ENCODE data around the gene TRPM3. TPM values are rescaled to one million over a fixed set of nuclear protein-coding genes. Genes with fewer than 3 reads are reported as not detected.

Gene TRPM3
- polyA plus RNA-seq, 3 donors: not detected

- H3K9me3 Mint-ChIP-seq: no peaks in the 10 kb centered on the region
- Histone ChIP-seq H3K4me2 (replicated peaks; ENCODE audit: extremely low read depth, low read length, poor library complexity, severe bottlenecking) (no peak overlapping the region), H3K27ac (ENCODE audit: low read depth in 1 of 2, low read length in 2 of 2) (no peak overlapping the region), H3K27me3 (ENCODE audit: control insufficient read depth in 2 of 2, insufficient read depth in 2 of 2, low read length in 2 of 2) (no peaks in the 10 kb centered on the region), H3K79me2 (ENCODE audit: insufficient read depth, low read length) (no peaks in the 10 kb centered on the region), H3K9ac (ENCODE audit: insufficient read depth, low read length, poor library complexity, severe bottlenecking) (no peak overlapping the region), H3K36me3 (replicated peaks in 1 of 2; ENCODE audit: control insufficient read depth in 1 of 2, insufficient read depth in 2 of 2, low read length in 2 of 2) (no peaks in the 10 kb centered on the region), H3K9me3 (replicated peaks in 1 of 2; ENCODE audit: control insufficient read depth in 1 of 2, insufficient read depth in 1 of 2, low read length in 2 of 2) (no peaks in the 10 kb centered on the region), H2AFZ (ENCODE audit: insufficient read depth, low read depth, low read length, poor library complexity, severe bottlenecking) (no peak overlapping the region), H3K4me3 (replicated peaks in 1 of 3; ENCODE audit: low read depth in 2 of 3, low read length in 3 of 3) (no peak overlapping the region), H4K20me1 (ENCODE audit: insufficient read depth, low read length) (no peaks in the 10 kb centered on the region), H3K4me1 (ENCODE audit: control insufficient read depth in 1 of 2, insufficient read depth in 2 of 2, low read length in 2 of 2) (no peaks in the 10 kb centered on the region)
- intact Hi-C loops (cut with micrococcal nuclease): no loop called here
- peaks cover 1 to 2% (median 1%) of the 10 kb centered on the region in 3 donors for H3K27me3 Mint-ChIP-seq (ENCODE audit: low read depth in 3 of 3)
- H3K36me3 Mint-ChIP-seq: no peaks in the 10 kb centered on the region
- DNase-seq: no peak
- 93% methylated on average over 5 of the region's 5 CpGs for WGBS (ENCODE audit: insufficient coverage)
- TF ChIP-seq CTCF (IDR thresholded peaks at IDR 0.05): no peak
- H3K4me1 Mint-ChIP-seq: no peaks in the 10 kb centered on the region
- no peak overlapping the region for H3K4me3 Mint-ChIP-seq
- H3K27ac Mint-ChIP-seq: no peak overlapping the region
Observed at GRCh38 chr9:70677055-70677735, 444.2 kb downstream of the TRPM3 start.

GRCh38 chr9:70675868-70676370 lies 445.5 kb downstream of the TRPM3 start:
- H3K4me3 Mint-ChIP-seq: no peak overlapping the region
- no peaks in the 10 kb centered on the region for H3K79me2 ChIP-seq (ENCODE audit: insufficient read depth, low read length)
- no peaks in the 10 kb centered on the region for H3K4me1 ChIP-seq (ENCODE audit: control insufficient read depth in 1 of 2, insufficient read depth in 2 of 2, low read length in 2 of 2)
- no peaks in the 10 kb centered on the region for H3K9me3 ChIP-seq (replicated peaks in 1 of 2; ENCODE audit: control insufficient read depth in 1 of 2, insufficient read depth in 1 of 2, low read length in 2 of 2)
- intact Hi-C loops (cut with micrococcal nuclease): no loop called here
- H3K36me3 Mint-ChIP-seq: no peaks in the 10 kb centered on the region
- H3K4me3 ChIP-seq (replicated peaks in 1 of 3; ENCODE audit: low read depth in 2 of 3, low read length in 3 of 3): no peak overlapping the region
- no peaks in the 10 kb centered on the region for H4K20me1 ChIP-seq (ENCODE audit: insufficient read depth, low read length)
- H3K27me3 ChIP-seq (ENCODE audit: control insufficient read depth in 2 of 2, insufficient read depth in 2 of 2, low read length in 2 of 2): no peaks in the 10 kb centered on the region
- WGBS (ENCODE audit: insufficient coverage): no CpG with 5 or more reads among the region's 1 CpG
- H3K4me1 Mint-ChIP-seq: no peaks in the 10 kb centered on the region
- peaks cover 1 to 4% (median 1%) of the 10 kb centered on the region in 3 donors for H3K27me3 Mint-ChIP-seq (ENCODE audit: low read depth in 3 of 3)
- DNase-seq: no peak
- H3K9ac ChIP-seq (ENCODE audit: insufficient read depth, low read length, poor library complexity, severe bottlenecking): no peak overlapping the region
- no peak for TF ChIP-seq CTCF (IDR thresholded peaks at IDR 0.05)
- no peak overlapping the region for H3K27ac ChIP-seq (ENCODE audit: low read depth in 1 of 2, low read length in 2 of 2)
- H3K4me2 ChIP-seq (replicated peaks; ENCODE audit: extremely low read depth, low read length, poor library complexity, severe bottlenecking): no peak overlapping the region
- H3K9me3 Mint-ChIP-seq: no peaks in the 10 kb centered on the region
- H3K27ac Mint-ChIP-seq: no peak overlapping the region
- no peaks in the 10 kb centered on the region for H3K36me3 ChIP-seq (replicated peaks in 1 of 2; ENCODE audit: control insufficient read depth in 1 of 2, insufficient read depth in 2 of 2, low read length in 2 of 2)
- no peak overlapping the region for H2AFZ ChIP-seq (ENCODE audit: insufficient read depth, low read depth, low read length, poor library complexity, severe bottlenecking)

Measured in CD14-positive monocyte (primary cell).